ENCODE data around the gene GATAD2B. TPM values are rescaled to one million over a fixed set of nuclear protein-coding genes. Genes with fewer than 3 reads are reported as not detected.
"Not testable (repeated sequence)": the region's sequence is repeated elsewhere in the genome, so short reads cannot be mapped to it uniquely, and the experiment has no call there.

Gene GATAD2B
- total RNA-seq, 4 donors from 2014 or later, result 9.7 to 16.6 (median 12.0) TPM

DNA sequence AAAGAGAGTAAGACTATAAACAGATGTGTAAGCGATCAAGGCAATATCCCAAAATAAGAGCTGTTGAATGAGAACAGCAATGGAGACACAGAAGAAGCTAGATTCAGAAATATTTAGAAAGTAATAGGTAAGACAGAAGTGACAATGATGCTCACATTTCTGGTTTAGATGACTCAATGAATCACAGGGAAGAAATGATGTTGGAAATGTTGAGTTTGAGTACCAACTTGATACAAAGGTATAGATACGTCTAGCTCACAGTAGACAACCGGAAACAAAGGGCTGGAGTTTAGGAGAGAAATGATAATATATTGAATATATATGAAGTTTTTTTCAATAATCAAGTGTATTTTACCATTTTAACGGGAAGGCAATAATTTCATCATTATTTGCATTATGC lies 6.5 kb downstream of the GATAD2B start:
- Histone ChIP-seq H3K27ac (no peak overlapping the region), H3K36me3 (peaks cover 0 to 23% (median 0%) of the 10 kb centered on the region in 3 donors), H3K4me1 (peaks cover 18 to 48% (median 21%) of the 10 kb centered on the region in 3 donors), H3K9me3 (no peaks in the 10 kb centered on the region), H3K4me3 (no peak overlapping the region), H3K27me3 (no peaks in the 10 kb centered on the region)
- no peak for DNase-seq
- WGBS, 2 donors, result 74 to 78% methylated on average over 4 of the region's 4 CpGs
- intact Hi-C loops (cut with DNase I), result no loop called here
- no peak for TF ChIP-seq POLR2A (IDR thresholded peaks at IDR 0.05)

DNA sequence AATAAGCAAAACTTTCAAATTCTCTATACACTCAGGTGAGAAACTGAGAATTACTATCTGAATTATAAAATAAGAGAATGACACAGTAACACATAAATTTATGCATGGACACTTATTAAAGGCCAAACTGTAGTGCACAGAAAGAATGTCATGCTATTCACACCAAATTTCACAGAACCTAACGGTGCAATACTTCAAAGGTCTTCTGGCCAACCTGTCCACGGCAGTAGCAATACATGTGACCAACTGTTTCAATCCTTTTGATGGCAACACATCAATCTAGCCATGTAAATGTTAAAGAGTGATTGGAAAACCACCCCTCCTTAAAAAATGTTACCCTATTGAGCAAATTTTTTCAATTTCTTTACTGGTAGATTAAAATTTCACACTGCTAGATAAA lies 10.4 kb downstream of the GATAD2B start:
- Histone ChIP-seq H3K27ac (no peak overlapping the region), H3K27me3 (no peaks in the 10 kb centered on the region), H3K36me3 (peaks cover 0 to 36% (median 0%) of the 10 kb centered on the region in 3 donors), H3K4me1 (peaks cover 0 to 16% (median 0%) of the 10 kb centered on the region in 3 donors), H3K4me3 (no peak overlapping the region), H3K9me3 (no peaks in the 10 kb centered on the region)
- no peak for DNase-seq
- TF ChIP-seq, protein P1, sequence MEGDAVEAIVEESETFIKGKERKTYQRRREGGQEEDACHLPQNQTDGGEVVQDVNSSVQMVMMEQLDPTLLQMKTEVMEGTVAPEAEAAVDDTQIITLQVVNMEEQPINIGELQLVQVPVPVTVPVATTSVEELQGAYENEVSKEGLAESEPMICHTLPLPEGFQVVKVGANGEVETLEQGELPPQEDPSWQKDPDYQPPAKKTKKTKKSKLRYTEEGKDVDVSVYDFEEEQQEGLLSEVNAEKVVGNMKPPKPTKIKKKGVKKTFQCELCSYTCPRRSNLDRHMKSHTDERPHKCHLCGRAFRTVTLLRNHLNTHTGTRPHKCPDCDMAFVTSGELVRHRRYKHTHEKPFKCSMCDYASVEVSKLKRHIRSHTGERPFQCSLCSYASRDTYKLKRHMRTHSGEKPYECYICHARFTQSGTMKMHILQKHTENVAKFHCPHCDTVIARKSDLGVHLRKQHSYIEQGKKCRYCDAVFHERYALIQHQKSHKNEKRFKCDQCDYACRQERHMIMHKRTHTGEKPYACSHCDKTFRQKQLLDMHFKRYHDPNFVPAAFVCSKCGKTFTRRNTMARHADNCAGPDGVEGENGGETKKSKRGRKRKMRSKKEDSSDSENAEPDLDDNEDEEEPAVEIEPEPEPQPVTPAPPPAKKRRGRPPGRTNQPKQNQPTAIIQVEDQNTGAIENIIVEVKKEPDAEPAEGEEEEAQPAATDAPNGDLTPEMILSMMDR (IDR thresholded peaks at IDR 0.05), result no peak
- TF ChIP-seq POLR2A (IDR thresholded peaks at IDR 0.05), result no peak
- intact Hi-C loops (cut with DNase I), result no loop called here
- WGBS, 2 donors, result 63 to 65% methylated on average over 2 of the region's 2 CpGs

DNA sequence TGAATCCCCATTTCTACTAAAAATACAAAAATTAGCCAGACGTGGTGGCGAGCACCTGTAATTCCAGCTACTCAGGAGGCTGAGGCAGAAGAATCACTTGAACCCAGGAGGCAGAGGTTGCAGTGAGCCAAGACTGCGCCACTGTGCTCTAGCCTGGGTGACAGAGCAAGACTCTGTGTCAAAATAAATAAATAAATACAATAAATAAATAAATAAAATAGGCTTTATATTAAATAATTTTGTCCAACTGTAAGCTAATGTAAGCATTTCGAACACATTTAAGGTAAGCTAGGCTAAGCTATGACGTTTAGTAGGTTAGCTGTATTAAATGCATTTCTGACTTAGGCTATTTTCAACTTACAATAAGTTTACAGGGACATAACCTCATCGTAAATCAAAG lies 12.2 kb downstream of the GATAD2B start:
- intact Hi-C loops (cut with DNase I); H3K9me3 ChIP-seq; H3K27ac ChIP-seq; H3K27me3 ChIP-seq; H3K4me3 ChIP-seq; DNase-seq: not testable (repeated sequence)
- 80 to 87% methylated on average over 6 of the region's 6 CpGs for WGBS, 2 donors
- H3K36me3 ChIP-seq, result peaks cover 0 to 41% (median 0%) of the 10 kb centered on the region in 3 donors
- H3K4me1 ChIP-seq, result peaks cover 0 to 12% (median 0%) of the 10 kb centered on the region in 3 donors

DNA sequence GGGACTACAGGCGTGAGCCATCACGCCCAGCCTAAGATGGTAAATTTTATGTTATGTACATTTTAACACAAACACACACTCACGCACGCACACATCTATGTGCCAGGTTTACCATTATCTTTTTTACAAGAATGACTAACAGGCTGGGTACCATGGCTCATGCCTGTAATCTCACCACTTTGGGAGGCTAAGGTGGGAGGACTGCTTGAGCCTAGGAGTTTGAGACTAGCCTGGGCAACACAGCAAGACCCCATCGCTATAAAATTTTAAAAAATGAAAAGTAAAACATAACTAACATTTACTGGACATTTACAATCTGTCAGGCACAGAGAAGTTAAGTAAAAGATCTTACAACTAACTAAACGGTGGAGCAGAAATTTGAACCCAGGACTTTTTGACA lies 14.7 kb downstream of the GATAD2B start:
- no peak overlapping the region for H3K27ac ChIP-seq
- H3K4me3 ChIP-seq, result no peak overlapping the region
- intact Hi-C loops (cut with DNase I), result no loop called here
- H3K36me3 ChIP-seq, result peaks cover 0 to 33% (median 0%) of the 10 kb centered on the region in 3 donors
- peaks cover 0 to 26% (median 0%) of the 10 kb centered on the region in 3 donors for H3K4me1 ChIP-seq
- no peaks in the 10 kb centered on the region for H3K9me3 ChIP-seq
- H3K27me3 ChIP-seq, result no peaks in the 10 kb centered on the region
- DNase-seq, result no peak
- TF ChIP-seq POLR2A (IDR thresholded peaks at IDR 0.05), result no peak
- TF ChIP-seq, protein P1 (IDR thresholded peaks at IDR 0.05), result no peak
- 95% methylated on average over 4 to 6 of the region's 6 CpGs for WGBS, 2 donors

DNA sequence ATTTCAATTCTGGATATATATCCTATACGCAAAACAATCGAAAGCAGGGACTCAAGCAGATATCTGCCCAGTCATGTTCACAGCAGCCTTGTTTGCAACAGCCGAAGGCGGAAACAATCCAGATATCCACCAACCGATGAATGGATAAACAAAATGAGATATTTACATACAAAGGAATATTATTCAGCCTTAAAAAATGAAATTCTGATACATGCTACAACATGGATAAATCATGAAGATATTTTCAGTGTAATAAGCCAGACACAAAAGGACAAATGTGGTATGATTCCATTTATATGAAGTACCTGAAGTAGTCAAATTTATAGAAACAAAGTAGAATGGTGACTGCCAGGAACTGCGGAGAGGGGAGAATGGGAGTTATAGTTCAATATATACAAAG lies 15.6 kb downstream of the GATAD2B start:
- H3K27me3 ChIP-seq, result no peaks in the 10 kb centered on the region
- no peak overlapping the region for H3K27ac ChIP-seq
- WGBS, 2 donors, result 78 to 85% methylated on average over 6 of the region's 6 CpGs
- TF ChIP-seq, protein P1 (IDR thresholded peaks at IDR 0.05), result no peak
- TF ChIP-seq POLR2A (IDR thresholded peaks at IDR 0.05), result no peak
- H3K4me1 ChIP-seq, result peaks cover 0 to 25% (median 0%) of the 10 kb centered on the region in 3 donors
- peaks cover 0 to 42% (median 0%) of the 10 kb centered on the region in 3 donors for H3K36me3 ChIP-seq
- intact Hi-C loops (cut with DNase I), result no loop called here
- H3K4me3 ChIP-seq, result no peak overlapping the region
- H3K9me3 ChIP-seq, result no peaks in the 10 kb centered on the region
- DNase-seq, result no peak

DNA sequence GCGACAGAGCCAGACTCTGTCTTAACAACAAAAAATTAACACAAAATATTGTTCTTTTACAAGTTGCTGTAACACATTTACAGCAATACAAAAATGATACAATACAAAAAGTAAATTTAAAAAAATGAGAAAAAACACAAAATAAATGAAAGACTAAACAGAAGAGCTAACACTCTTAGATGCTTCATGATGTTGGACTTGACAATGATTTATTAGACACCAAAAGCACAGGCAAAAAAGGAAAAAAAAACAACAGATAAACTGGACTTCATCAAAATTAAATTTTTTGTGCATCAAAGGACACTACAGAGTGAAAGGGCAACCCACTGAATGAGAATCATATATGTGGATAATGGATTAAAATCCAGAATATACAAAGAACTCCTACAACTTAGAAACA lies 16.4 kb downstream of the GATAD2B start:
- H3K27ac ChIP-seq, result no peak overlapping the region
- 75 to 100% methylated on average over 1 of the region's 1 CpG for WGBS, 2 donors
- intact Hi-C loops (cut with DNase I), result no loop called here
- TF ChIP-seq POLR2A (IDR thresholded peaks at IDR 0.05), result no peak
- TF ChIP-seq, protein P1 (IDR thresholded peaks at IDR 0.05), result no peak
- H3K4me3 ChIP-seq, result no peak overlapping the region
- peaks cover 0 to 25% (median 0%) of the 10 kb centered on the region in 3 donors for H3K4me1 ChIP-seq
- no peaks in the 10 kb centered on the region for H3K9me3 ChIP-seq
- DNase-seq, result no peak
- no peaks in the 10 kb centered on the region for H3K27me3 ChIP-seq
- peaks cover 0 to 42% (median 0%) of the 10 kb centered on the region in 3 donors for H3K36me3 ChIP-seq

DNA sequence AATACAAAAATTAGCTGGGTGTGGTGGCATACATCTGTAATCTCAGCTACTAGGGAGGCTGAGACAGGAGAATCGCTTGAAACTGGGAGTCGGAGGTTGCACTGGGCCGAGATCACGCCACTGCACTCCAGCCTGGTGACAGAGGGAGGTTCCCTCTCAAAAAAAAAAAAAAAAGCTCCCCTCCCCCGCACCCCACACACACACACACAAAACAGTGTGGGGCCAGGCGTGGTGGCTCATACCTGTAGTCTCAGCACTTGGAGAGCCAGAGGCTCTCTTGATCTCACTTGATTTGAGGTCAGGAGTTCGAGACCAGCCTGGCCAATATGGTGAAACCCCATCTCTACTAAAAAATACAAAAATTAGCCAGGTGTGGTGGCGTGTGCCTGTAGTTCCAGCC lies 16.9 kb downstream of the GATAD2B start:
- H3K27me3 ChIP-seq; H3K27ac ChIP-seq; H3K9me3 ChIP-seq; DNase-seq; H3K4me3 ChIP-seq; intact Hi-C loops (cut with DNase I): not testable (repeated sequence)
- peaks cover 0 to 25% (median 0%) of the 10 kb centered on the region in 3 donors for H3K4me1 ChIP-seq
- 88 to 93% methylated on average over 6 of the region's 8 CpGs for WGBS, 2 donors
- H3K36me3 ChIP-seq, result peaks cover 0 to 42% (median 0%) of the 10 kb centered on the region in 3 donors

Data from esophagus squamous epithelium (tissue), 5 donors.